NCI-H128 (cell line): ENCODE results near the gene AGMO.

ENCODE experiments used
- DNase-seq: peaks from one replicate; lab custom pipeline; 2025; ENCODE audit not compliant: unreplicated experiment; lab: John Stamatoyannopoulos, UW

The AGMO gene

DNA sequence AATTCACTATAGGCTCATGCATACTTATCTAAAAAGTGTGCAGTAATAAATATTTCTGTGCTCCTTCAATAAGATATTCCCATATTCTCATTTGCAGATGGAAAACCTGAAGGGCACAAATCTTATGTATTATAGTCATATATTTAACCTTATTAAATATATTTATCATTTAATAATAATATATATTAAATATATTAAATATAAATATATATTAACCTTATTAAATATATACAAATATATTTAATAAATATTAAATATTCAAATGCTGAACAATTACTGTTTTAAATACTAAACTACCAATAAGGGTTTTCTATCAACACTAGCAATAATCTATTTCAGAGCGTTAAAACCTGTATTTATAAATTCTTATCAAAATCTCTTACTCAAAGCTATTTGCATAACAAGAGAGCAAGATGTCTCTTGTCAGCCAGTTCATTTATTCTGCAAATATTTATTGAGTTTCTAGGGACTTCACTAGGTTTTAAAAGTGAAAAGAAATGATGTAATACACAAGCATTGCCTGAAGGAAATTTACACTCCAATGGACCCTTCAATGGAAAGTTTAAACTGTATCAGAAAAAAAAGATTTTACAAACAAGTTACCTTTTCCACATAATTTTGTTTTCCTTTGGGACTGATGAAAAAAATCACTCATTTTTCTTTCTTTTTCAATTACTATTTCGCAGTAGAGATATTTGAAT, 159.2 kb downstream of the AGMO start:
- DNase-seq, result no peak

DNA sequence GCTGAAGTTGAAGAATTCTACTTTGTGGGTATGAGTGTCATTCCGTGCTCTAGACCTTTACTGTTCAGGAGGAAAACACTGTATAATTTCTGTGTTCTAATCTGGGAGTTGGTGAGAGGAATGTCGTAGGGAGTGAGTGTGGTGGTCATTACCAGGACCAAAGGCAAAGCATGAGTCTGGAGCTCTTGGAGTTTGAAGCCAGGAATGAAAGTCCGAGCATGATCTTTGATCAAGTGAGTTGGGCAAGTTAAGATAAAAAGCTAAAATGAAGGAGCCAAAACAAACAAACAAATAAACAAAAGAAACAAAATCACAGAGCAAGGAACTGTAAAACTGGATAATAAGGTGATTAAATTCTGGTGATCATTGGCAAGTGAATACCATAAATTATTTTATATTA, 161.4 kb downstream of the AGMO start:
- no peak for DNase-seq

DNA sequence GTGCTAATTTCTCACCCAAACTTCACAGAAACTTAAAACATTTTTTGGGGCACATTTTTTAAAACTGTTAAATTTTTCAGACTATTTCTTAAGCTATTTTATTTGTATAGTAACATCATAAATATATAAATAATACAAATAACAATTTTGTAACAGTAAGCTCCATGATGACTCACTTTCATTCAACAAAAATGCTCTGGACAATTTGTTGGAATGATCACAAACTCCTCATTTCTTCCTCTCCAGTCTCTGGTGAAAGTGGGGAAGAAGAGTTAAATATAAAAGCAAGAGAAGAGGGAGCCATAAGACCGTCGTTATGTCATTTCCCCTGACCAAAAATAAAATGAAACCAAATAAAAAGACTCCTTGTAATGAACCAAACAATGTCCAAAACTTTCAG, 162.4 kb downstream of the AGMO start:
- DNase-seq, result no peak

DNA sequence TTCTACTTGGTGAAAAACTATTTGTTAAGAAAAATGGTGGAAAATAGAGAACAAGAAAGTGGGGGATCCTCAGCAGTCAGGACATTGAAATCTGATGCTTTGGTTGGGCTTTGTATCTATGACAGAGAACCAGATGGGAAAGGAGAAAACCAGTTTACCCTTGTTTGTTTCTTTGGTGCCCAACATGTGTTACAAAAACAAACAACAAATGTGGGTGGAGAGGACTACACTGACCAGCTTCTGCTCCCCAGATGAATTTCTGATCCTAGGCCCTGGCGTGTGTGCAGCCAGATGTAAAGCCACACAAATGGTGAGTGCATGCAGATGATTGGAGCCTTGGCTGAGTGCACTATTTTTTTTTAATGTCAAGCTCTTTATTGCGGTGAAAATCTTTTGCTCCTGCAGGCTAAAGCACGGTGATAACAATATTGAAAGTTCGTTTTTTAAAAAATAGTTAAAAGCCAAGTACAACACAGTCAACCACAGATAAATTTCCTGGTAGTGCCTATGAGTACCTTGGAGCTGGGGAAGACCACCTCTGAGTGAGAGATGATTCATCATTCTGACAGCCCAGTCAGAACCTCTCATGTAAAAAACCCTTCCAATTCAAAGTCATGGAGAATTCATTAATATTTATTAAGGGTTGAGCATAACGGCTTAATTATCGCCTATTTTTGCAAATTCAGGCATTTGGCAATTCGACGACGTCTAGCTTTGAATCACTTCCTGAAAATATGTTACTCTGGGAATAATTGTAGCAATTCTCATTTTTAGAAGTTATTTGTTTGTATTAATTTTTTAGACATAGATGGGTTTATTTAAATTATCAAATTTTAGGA, 163.7 kb downstream of the AGMO start:
- no peak for DNase-seq

DNA sequence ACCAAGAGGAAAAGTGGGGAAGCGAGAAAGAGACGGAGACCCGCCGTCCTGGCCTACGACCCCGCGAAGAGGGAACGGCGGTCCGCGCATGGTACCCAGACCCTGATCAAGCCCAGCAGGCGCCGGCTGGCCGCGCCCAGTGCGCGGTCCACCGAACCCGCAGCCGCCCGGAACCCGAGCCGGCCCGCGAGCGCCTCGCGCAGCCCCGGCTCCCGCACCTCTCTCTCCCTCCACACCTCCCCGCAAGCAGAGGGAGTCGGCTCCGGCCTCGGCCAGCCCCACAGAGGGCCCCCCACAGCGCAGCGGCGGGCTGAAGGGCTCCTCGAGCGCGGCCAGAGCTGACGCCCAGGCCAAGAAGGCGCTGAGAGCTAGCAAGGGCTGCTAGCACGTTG, 164.7 kb downstream of the AGMO start:
- DNase-seq, result no peak

DNA sequence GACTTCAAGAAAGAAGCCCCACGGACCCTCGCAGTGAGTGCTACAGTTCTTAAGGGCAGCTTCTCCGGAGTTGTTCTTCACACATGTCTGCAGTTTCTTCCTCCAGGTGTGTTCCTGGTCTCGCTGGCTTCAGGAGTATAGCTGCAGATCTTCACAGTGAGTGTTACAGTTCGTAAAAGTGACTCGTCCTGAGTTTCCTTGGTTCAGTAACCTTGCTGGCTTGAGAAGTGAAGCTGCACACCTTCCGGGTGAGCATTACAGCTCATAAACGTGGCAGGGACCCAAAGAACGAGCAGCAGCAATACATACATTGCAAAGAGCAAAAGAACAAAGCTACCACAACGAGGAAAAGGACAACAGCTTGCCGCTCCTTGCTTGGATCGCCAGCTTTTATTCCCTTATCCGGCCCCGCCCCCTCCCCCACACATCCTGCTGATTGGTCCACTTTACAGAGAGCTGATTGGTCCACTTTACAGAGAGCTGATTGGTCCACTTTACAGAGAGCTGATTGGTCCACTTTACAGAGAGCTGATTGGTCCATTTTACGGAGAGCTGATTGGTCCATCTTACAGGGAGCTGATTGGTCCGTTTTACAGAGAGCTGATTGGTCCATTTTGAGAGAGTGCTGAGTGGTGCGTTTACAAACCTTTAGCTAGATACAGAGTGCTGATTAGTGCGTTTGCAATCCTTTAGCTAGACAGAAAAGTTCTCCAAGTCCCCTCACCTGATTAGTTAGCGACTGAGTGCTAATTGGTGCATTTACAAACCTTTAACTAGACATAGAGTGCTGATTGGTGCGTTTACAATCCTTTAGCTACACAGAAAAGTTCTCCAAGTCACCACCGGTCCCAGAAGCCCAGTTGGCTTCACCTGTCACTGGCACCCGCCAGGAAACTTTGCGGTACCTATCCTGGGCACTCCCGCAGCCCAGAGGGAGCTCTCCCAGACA, 165.3 kb downstream of the AGMO start:
- DNase-seq, result no peak

DNA sequence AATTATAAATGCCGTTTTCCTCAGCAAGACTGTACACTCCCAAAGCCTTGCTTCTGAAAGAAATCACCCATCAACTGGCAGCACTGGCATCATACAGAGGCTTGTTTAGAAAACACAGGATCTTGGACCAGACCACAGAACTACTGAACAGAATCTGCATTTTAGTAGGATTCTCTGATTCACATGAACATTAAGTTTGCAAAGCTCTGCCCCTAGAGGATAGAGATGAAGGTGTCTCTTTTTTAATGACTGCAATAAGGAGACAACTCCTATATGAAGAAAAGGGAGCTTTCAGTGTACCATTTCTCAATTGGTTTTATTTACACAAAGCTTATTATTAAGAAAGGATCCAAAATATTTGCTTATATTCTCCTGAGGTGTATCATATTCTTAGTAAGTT, 172.7 kb downstream of the AGMO start:
- no peak for DNase-seq

DNA sequence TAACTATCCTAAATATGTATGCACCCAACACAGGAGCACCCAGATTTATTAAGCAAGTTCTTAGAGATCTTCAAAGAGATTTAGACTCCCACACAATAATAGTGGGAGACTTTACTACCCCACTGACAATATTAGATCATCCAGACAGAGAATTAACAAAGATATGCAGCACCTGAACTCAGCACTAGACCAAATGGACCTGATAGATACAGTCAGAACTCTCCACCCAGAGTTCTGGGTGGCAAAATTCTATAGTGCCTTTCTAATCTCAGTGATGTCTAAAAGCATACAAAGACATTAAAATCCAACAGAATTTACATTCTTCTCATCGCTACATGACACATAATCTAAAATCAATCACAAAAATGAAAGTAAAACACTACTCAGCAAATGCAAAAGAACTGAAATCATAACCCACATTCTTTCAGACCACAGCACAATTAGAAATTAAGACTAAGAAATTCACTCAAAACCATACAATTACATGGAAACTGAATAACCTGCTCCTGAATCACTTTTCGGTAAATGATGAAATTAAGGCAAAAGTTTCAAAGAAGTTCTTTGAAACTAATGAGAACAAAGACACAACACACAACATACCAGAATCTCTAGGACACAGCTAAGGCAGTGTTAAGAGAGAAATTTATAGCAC, 183.2 kb downstream of the AGMO start:
- no peak for DNase-seq

DNA sequence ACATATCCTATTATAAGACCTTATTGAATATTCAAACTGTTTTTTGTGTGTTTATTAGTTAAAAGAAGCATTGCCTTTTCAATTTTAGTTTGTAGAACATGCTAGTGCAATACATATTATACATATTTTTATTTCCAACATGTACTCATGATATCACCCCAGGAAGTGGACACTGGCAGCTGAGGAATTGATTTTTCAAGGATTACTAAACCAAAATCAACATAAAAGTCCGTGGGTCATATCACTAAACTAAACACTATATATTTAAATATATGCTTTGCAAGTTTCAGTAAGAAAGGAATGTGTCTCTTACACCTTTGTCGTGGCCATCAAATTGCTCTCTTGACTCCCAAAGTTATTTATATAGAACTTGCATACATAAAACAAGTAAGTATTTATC, 185.2 kb downstream of the AGMO start:
- DNase-seq, result no peak

DNA sequence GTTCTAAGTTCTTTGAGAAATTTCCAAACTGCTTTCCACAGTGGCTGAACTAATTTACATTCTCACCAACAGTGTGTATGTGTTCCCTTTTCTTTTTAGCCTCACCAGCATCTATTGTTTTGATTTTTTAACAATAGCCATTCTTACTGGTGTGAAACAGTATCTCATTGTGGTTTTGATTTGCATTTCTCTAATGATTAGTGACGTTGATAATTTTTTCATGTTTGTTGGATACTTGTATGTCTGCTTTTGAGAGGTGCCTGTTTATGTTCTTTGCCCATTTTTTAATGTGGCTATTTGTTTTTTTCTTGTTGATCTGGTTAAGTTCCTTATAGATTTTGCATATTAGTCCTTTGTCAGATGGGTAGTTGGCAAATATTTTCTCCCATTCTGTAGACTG, 191.4 kb downstream of the AGMO start:
- no peak for DNase-seq

DNA sequence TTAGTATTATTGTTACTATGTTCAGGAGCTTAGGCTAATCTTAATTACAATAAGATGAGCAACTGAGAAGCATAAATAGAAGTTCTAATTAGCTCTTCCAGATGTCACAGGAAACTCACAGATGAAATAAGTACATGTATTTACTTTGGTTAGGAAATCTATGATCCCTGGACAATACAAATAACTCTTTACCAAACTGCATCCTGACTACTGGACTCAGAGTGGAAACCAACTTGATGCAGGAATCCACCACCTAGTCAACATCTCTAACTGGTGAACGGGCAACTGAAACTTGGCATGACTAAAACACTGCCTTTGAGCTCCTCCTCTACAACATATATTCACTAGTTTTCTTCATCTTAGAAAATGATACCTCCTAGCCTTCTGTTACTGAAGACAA, 193.2 kb downstream of the AGMO start:
- no peak for DNase-seq

DNA sequence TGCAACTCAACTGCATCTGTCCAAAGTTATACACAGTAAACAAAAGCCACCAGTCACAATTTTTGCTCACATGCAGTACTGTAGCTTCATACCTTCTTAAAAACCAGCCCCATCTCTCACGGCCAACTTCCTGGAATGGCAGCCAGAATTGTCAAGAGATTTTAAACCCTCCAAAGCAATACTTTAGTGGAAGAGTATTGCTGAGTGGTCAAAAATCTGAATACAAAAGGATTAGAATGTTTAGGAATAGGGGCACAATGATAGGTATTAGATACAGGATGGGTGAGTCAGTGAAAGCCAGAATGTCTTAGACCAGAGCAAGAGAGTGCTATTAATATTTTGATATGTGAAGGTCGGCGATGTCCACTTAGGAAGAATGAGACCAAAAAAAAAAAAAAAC, 193.9 kb downstream of the AGMO start:
- DNase-seq, result no peak

DNA sequence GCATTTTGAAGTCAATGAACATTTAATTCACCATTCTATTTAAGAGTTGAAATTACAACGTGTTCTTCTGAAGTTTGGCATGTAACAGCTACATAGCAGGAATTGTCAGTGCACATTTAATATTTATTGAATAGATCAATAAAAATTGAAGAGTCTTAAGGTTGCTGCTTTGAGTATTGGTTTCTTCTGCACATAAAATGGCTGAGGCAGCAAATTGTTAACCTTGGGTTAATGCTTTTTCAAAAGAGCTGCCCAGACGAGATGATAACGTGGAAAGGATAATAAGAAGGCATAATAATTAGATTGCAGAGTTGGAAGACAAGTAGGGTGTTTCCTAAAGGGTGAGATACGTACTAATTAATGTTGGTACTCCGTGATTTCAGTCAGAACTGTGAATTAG, 203.7 kb downstream of the AGMO start:
- DNase-seq, result no peak

DNA sequence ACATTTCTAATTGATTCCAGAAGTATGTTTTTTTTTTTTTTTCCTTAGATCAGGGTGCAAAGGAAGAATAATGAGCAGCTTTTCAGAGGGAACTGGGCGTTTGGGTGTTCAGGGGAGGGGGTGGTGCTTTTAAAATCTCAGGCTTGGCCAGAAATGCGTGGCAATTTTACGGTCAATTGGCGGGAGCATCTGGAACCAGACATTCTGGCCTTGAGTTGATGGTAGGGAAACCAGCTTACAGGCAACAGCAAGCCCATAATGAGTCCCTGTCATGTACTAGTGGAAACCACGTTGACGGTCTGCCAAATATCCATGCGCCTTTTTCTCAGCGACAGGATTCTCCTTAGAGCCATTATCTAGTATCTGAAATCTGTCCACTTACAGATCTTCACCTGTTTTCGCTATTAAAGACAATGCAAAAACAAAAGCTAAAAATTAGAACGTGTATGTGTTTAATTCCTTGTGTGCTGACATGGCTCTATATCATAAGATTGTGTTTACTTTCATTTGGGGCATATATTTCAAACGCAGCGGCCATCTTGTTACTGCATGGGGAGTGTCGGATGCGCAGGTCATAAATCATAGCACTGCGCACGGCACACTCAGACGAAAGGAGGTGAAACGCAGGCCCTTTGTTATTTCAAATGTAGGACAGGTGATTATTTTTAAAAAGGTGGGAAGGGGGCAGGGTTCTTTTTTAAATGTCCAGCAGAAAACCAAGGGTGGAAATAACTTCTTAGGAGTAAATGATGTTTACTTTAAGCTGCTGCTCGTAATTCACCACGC, 209.2 kb downstream of the AGMO start:
- no peak for DNase-seq

DNA sequence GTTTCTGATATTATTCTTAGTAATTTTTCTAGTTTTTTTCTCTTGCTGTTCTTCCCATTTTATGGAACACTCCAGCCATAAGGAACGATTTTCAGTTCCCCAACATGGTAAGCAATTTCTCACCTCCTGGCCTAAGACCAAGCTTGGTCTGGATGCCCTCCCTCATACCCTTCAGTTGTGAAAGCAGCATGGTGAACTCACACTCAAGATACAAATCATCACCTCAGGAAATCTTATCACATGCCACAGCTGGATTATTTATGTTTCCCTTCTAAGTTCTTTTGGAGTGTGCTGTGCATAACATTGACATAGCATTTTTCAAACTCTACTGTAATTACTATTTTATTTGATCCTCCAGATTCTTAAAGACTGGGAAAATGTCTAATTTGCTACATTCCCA, 216.6 kb downstream of the AGMO start:
- DNase-seq, result no peak

DNA sequence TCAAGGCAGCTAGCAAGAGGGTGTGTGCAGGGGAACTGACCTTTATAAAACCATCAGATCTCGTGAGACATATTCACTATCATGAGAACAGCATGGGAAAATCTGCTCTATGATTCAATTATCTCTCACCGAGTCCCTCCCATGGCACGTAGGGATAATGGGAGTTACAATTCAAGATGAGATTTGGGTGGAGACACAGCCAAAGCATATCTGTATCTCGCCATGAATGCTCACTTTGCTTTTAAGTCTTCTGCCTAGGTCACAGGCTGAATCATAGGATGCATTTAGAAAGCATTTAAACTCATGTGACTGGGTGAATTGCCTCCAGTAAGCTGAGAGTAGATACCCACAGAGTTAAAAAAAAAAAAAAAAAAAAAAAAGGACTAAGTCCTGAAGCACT, 220.0 kb downstream of the AGMO start:
- DNase-seq, result no peak

DNA sequence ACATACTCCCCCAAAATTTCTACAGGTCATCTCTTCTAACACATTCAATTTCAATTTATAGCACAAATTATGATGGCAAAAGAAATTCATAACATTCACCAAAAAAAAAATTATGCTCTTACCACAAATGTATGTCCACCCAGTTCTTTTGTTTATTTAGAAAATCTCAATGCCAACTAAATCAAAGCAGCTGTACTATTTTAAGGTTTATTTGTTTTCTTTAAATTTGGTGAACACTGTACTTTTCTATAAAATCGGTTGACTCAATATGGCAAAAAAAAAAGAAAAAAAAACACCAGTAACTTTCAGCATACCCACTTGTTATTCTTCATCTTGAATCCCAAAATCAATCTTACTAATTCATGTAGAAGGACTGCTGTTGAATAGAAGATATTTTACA, 225.7 kb downstream of the AGMO start:
- no peak for DNase-seq

DNA sequence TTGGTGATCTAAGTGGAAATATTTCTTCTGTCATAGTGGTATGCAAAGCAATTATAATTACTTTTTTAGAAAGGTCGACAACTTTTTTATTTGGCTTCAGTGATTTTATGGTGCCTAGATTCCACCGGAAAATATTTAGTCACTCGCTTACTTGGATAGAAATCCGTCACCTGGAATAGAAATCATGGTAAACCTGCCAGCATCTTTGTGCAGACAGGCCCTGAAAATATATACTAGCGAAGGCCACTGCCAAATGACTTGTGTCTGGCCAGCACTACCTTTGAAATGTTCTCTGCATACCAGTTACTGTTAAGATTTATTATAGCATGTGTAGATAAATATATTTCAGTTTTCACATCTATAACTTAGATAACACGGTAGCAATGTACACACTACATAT, 226.4 kb downstream of the AGMO start:
- DNase-seq, result no peak

DNA sequence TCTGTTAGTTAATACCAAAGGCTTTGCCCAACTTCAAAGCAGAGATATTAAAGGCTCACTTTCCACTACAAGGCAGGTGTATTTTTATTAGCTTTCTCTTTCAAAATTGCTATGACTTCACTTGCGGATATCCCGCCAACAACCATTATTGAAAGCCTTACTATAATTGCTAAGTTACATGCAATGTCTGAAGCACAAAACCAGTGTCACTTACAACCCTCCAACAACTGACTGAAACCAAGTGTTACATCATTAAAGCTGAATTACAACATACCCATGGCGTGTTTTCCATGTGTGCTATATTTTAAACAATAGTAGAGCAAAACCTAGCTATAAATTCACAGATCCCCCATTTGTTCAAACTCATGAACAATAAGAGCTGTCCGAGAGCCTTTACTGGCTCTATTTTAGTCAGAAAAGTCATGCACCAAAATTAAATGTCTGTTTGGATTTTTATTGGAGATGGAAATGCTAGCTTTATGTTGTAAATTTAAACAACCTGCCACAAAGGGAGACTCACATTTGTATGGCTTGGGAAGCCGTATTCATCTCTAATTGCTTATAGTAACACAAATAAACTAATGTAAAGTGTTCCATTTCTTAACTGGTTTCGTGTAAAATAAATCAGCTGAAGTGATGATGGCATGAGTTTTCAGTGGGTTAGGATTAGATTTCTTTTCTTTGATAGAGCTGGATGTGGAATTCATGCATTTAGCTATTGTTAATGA, 227.1 kb downstream of the AGMO start:
- no peak for DNase-seq

DNA sequence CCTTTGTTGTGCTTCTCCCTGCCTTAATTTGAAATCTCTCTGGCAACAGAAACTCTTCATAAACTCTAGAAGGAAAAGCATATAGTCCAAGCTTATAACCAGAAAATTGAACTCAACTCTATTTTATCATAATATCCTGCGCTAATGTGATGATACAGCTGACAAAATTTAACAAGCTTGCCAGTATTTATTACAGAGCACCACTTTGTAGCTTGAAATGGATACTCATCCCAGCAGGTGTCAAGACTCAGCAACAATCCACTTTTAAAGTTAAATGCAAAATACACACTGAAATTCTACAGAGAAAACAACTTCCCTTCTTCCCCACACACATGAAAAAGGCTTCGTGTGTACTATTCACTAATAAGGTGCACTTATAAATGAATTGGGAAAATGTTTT, 228.9 kb downstream of the AGMO start:
- peak; percentile 67 for DNase-seq
